Measurements from ENCODE around the gene EEF2K. TPM values are rescaled to one million over a fixed set of nuclear protein-coding genes. Genes with fewer than 3 reads are reported as not detected.

Gene EEF2K
- total RNA-seq, 3 donors from 2014 or later, result 23.3 to 40.5 (median 30.0) TPM

DNA sequence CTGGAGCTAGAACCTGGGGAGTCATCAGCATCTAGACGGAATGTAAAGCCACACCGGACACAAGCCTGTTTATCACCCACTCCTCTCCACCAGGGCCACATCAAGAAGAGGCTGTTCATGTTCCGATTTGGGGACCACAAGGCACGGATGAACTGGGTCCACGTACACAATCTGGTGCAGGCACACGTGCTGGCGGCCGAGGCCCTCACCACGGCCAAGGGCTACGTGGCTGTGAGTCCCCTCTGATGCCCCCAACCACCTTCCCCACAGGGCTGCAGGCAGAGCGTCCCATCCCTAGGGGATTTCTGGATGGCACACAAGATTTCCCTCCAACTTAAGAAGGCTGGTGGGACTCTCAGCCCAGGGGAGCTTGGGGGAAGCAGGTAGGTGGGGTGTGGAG lies 24.7 kb upstream of the EEF2K start:
- H3K36me3 ChIP-seq, result no peaks in the 10 kb centered on the region
- TF ChIP-seq POLR2A (IDR thresholded peaks at IDR 0.05) (no peak), CTCF (IDR thresholded peaks at IDR 0.05) (no peak)
- intact Hi-C loops (cut with DNase I; ENCODE audit: low total_unique reads), result no loop called here
- H3K27ac ChIP-seq, result no peak overlapping the region
- H3K9me3 ChIP-seq, result no peaks in the 10 kb centered on the region
- H3K4me3 ChIP-seq, result no peak overlapping the region
- DNase-seq (ENCODE audit: low spot score in 2 of 2), result no peak
- H3K27me3 ChIP-seq, result no peaks in the 10 kb centered on the region
- no peaks in the 10 kb centered on the region for H3K4me1 ChIP-seq

DNA sequence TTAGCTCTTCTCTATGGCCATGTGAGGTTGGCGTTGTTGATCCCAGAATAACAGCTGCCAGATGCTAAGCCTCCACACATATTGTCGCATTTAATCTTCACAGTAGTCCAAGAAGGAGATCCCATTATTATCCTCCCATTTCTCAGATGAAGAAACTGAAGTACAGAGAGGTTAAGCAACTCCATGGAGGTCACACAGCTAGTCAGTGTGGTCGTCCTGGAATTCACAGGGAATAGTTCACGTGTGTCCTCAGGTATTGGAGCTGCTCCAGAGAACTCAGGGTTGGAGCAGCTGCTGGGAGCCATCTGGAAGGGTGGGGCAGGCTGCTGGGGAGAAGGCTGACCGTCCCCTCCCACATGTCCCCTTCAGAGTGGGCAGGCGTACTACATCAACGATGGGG lies 24.2 kb upstream of the EEF2K start:
- intact Hi-C loops (cut with DNase I; ENCODE audit: low total_unique reads), result no loop called here

GRCh38 chr16:22183335-22183734 lies 22.7 kb upstream of the EEF2K start:
- DNase-seq (ENCODE audit: low spot score in 2 of 2), result no peak
- Histone ChIP-seq H3K4me3 (no peak overlapping the region), H3K27me3 (no peaks in the 10 kb centered on the region), H3K9me3 (no peaks in the 10 kb centered on the region), H3K4me1 (no peaks in the 10 kb centered on the region), H3K36me3 (no peaks in the 10 kb centered on the region), H3K27ac (no peak overlapping the region)
- TF ChIP-seq CTCF (IDR thresholded peaks at IDR 0.05), result no peak
- no peak for TF ChIP-seq POLR2AphosphoS5 (IDR thresholded peaks at IDR 0.05)
- TF ChIP-seq POLR2A (IDR thresholded peaks at IDR 0.05), result no peak
- intact Hi-C loops (cut with DNase I; ENCODE audit: low total_unique reads), result no loop called here

More for the DNA sequence above, 24.2 kb upstream of the EEF2K start:
- Histone ChIP-seq H3K36me3 (no peaks in the 10 kb centered on the region), H3K27me3 (no peaks in the 10 kb centered on the region), H3K9me3 (no peaks in the 10 kb centered on the region), H3K4me1 (no peaks in the 10 kb centered on the region), H3K27ac (no peak overlapping the region), H3K4me3 (no peak overlapping the region)
- no peak for TF ChIP-seq POLR2A (IDR thresholded peaks at IDR 0.05)
- no peak for TF ChIP-seq POLR2AphosphoS5 (IDR thresholded peaks at IDR 0.05)
- no peak for TF ChIP-seq CTCF (IDR thresholded peaks at IDR 0.05)
- no peak for DNase-seq (ENCODE audit: low spot score in 2 of 2)

DNA sequence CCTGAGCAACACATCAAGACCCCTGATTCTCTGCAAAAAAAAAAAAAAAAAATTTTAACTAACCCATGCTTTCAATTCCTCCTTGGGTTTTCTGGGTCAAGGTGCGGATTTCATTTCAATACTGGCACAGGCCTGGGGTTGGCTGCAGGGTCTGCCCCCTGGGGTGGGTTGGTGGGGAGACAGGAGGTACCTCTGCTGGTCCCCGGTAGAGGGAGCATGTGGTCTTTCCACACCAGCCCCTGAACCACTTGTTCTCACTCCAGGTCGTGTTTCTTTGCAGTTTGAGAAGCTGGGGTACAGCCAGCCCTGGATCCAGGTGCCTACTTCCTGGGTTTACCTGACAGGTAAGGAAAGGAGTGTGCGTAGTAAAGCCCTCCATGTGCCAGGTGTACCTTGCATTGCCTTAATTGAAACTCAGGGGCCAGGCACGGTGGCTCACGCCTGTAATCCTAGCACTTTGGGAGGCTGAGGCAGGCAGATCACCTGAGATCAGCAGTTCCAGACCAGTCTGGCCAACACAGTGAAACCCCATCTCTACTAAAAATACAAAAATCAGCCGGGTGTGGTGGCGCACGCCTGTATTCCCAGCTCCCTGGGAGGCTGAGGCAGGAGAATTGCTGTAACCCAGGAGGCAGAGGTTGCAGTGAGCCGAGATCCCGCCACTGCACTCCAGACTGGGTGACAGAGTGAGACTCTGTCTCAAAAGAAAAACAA lies 22.0 kb upstream of the EEF2K start:
- H3K36me3 ChIP-seq, result no peaks in the 10 kb centered on the region
- H3K27me3 ChIP-seq, result no peaks in the 10 kb centered on the region
- H3K4me3 ChIP-seq, result no peak overlapping the region
- TF ChIP-seq POLR2AphosphoS5 (IDR thresholded peaks at IDR 0.05) (no peak), CTCF (IDR thresholded peaks at IDR 0.05) (no peak), POLR2A (IDR thresholded peaks at IDR 0.05) (no peak)
- H3K27ac ChIP-seq, result no peak overlapping the region
- no peaks in the 10 kb centered on the region for H3K9me3 ChIP-seq
- intact Hi-C loops (cut with DNase I; ENCODE audit: low total_unique reads), result no loop called here
- peaks cover 4% of the 10 kb centered on the region in 2 donors for H3K4me1 ChIP-seq
- no peak for DNase-seq (ENCODE audit: low spot score in 2 of 2)

GRCh38 chr16:22184615-22184968 lies 21.5 kb upstream of the EEF2K start:
- Histone ChIP-seq H3K36me3 (no peaks in the 10 kb centered on the region), H3K27ac (no peak overlapping the region), H3K9me3 (no peaks in the 10 kb centered on the region), H3K4me1 (peaks cover 6 to 9% of the 10 kb centered on the region in 2 donors), H3K4me3 (no peak overlapping the region), H3K27me3 (no peaks in the 10 kb centered on the region)
- DNase-seq (ENCODE audit: low spot score in 2 of 2), result no peak
- intact Hi-C loops (cut with DNase I; ENCODE audit: low total_unique reads), result no loop called here
- TF ChIP-seq POLR2A (IDR thresholded peaks at IDR 0.05) (no peak), CTCF (IDR thresholded peaks at IDR 0.05) (no peak), POLR2AphosphoS5 (IDR thresholded peaks at IDR 0.05) (no peak)
